Measurements from ENCODE around the gene UNC13D.

Gene UNC13D

DNA sequence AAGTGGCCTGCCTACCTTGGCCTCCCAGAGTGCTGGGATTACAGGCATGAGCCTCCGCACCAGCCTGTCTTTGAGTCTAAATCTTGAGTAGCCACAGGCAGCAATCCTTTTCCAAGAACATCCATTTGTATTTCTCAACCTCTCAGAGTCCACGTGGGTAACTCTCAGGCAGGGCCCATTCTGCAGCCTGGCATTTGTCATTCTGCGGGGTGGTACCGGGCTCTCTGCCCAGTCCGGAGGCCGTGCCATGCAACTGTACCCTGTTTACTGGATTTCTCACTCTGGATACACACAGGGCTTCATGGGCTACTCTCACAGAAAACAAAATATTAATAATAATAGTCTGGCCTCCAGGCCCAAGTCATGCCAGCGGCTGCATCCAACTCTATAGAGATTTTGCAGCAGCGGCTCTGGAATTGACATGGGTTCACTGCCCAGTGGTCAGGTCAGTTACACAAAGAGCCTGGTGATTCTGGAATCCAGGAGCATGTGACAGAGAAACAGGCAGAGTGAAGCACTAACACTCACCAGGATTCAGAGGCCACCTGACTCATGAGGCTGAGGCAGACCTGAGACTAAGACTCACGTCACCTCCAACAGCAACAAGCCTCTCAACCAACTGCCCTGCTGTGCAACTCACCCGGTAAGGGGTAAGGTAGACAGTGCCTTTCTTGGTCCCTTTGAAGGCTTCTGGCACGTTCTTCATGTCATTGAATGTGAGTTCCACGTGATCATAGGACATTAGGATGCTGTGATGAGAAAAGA lies 6.9 kb upstream of the UNC13D start:
- no peak for DNase-seq (ENCODE audit: low spot score)

DNA sequence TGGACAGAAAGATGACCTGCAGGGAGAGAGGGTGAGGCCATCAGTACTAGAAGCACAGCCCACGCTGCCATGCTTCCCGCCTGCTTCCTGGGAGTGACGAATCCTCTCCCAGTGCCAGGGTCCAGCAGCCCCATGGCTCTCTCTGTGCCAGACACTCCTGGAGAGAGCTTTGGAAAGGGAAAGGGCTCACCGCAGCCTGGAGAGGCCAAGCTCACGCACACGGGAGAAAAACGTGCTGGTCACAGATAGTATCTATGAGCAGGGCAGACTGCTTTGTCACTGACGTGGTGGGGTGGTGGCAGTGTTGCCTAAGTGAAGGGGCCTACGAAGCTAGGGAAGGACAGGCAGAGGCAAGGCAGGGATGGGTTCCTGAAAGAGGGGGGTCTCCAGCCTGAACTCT lies 5.5 kb upstream of the UNC13D start:
- DNase-seq (ENCODE audit: low spot score): no peak

DNA sequence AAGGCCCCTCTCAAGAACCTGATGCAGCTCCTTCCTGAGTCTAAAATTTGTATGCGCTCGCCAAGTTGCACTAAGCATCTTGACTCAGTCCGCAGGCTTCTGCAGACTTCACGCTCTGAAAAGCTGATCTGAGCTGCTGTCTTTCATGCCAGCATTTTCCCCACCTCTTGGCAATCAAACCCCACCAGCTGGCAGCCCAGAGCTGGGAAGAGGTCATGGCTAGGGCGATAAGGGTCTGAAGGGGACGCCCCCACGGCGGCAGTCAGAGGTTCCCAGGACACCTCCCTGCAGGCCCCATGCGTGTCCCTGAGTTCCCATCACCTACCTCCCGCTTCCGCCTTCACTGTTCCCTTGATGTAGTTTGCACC lies 5.1 kb upstream of the UNC13D start:
- no peak for DNase-seq (ENCODE audit: low spot score)

DNA sequence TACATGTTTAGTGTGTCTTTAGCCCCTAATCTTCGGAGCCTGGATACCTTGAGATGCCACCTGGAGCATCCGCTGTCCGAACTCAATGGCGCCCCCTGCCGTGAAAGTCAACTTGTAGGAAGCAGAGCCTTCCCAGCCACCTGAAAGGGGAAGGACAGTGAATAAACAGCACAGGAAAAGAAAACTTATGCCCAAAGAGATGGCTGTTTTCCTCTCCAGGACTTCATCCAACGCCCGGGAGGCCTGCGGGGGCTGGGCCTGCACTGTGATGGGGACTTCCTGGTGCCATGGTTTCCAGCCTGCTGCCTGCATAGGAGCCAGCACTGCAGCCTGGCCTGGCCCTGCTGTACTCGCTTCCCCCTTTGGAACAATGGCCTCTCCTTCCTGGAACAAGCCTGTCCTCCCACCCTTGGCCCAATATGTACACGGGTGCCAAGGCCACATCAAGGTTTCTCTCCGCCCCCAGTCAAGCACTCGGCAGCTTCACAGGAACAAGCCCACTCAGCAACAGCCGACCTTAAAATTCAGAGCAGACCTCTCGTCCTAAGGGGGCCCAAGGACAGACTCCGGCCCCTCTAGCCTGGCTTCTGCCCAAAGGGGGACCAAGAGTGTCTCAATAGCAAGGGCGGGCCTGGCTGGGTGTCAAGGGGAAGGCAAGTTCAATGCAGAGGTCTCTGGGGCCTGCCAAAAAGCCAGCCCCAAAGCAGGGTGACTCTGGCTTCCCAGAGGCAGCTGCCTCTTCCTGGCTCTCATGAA lies 4.5 kb upstream of the UNC13D start:
- DNase-seq (ENCODE audit: low spot score): peak; percentile 69

DNA sequence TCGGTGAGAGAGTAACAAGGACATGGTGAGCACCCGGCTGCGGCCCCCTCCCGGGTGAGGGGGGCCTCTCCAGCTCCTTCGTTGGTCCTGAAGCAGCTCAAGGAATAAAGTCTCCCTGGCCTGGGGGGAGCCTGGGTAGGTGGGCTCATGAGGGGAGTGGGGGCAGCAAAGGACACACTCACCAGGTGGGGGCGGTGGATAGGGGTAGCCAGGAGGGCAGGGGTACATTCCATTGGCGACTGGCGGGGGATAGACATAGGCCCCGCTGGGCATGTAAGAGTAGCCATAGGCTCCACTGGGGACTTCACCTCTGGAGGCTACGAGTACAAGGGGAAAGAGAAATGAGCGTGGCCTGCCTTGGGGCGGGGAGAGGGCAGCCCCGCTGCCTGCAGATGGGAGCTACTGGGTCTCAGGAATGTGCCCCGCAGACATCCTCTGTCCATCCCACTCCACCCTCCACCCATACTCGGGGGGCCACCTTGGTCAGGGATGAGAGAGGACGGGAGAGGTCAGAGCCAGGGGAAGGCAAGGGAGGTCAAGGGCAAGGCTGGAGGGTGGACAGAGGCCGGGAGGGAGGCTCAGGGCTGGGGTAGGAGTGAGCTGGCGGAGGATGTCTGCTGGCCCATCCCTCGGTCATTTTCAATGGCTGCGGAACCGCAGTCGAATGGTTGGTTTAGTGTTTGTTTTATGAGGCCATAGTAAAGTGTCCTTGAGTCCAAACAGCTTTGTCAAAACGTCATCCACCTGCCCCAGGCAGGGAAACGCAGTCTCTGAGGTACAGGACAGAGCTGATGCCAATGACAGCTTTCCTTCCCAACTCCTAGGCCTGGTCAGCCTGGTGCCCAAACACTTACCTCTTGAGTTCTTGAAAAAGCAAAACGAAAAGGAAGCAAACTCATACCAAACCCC lies 3.7 kb upstream of the UNC13D start:
- DNase-seq (ENCODE audit: low spot score): peak; percentile 61

DNA sequence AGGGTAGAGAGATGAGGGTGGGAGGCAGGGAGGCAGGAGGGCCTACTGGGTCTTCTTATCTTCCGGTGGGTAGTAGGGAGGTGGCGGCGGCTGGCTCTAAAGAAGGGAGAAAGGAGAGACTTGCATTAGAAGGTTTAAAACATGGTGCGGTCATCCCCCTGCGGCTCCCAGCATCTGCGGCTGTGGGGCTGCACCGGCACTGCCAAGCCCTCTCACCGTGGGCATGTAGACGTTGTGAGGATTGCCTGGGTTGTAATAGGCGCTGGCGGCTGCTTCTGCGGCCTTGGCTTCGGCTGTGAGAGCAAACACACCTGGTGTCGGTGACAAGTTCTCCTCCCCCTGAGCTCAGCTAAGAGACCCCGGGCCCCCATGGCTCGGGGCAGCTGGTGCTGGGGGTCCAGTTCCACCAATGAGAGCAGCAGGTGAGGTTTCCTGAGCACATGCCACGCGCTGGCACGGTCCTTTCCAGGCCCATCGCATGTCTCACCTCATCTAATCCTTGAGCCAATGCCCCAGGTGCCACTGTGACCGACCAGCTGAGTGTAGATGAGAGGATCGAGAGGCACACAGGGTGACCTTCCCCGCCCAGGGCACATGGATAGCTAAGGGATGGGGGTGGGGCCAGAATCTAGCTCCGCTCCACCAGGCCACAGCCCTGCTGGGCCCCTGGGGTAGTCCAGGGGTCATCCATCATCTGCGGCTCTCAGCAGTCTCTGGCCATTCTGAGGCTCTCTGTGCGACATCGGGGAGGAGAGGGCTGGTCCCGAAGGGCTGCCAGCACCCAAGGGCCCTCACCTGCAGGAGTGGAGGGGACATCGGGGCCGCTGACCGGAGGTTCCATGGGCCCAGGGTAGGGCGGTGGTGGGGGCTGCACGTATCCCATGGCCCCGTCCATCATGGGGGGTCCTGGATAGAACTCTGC lies 2.7 kb upstream of the UNC13D start:
- DNase-seq (ENCODE audit: low spot score): no peak

DNA sequence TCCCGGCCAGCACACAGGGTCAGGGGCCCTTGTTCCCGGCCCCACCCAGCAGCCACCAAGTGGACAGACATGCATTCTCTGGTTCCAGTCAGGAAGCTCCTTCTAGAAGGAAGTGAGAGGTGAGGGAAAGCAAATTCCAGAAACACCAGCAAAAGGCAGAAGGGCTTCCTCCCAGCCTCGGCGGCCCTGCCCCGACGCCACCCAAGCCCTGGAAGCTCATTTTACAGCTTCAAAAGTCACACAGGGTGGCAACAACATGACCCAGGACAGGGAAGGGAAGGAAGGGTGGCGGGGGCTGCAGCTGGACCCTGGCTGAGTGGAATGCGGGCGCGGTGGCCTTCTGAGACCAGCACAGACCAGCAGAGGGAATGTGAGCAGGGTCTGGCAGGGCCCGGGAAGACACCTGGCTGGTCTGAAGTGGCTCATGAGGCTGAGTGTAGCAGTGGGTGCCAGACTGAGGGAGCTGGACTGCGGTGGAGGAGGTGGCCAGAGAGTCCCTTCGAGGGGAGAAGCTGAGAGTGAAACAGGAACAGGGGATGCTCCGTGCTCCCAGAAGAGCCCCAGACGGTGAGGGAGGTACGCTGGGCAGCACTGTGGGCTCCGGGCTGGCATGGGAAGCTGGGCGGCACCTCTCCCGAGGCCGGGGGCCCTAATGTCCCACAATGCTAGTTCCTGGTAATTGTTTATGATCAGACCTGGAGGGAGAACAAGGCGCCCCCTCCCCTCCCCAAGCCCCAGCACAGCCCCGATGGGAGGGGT lies 1.9 kb upstream of the UNC13D start:
- DNase-seq (ENCODE audit: low spot score): peak; percentile 61

DNA sequence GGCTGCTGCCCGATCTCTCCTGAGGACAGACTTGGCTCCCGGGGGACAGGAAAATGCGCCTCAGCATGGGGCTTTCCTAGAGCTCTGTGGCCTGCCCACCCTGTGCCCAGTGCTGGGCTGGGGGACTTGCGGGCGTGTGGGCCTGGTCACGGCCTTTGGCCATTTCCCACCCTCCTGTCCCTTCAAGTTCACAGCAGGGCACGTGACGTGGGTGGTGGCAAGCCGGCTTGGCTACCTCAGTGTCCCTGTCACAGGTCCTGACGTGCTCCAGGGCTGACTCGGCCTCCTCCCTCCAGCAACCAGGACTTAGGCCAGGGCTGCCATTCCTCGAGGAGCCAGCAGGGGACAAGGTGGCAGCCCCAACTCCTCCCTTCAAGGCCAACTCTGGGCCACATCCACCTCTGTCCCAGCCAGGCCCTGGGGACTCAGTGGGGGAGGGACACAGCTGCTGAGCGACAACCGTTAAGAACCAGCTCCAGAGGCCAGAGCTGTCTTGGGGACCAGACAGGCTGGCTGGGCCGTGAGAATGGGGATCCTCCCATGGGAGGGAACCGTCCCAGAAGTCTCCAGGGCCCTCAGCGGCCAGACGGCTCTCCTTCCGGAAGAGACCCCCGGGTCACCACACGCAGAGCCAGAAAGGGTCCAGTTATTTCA lies 981 bp upstream of the UNC13D start:
- peak; percentile 67 for DNase-seq (ENCODE audit: low spot score)

DNA sequence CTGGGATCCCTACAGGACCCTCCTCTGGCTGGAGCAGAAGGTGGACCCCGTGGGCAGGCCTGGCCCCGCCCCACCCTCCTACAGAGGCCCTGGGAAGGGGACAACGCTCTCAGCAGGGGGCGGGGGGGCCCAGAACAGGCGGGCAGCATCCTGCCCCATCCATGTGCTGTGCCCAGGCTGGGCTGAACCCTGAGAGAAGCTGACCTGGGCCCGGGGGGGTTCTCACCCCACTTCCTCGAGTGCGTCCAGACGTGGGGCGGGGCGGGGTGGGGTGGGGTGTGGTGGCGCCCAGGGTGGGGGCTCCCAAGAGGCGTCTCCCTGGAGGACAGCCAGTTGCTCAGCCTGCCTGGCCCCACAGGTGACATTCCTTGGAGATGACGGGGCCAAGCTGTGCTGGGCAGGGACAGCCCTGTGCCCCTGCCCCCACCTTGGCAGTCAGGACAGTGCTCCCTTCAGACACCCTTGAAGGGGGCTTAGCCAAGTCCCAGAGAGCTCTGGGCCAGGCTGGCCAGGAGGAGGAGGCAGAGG lies 390 bp upstream of the UNC13D start:
- DNase-seq (ENCODE audit: low spot score): no peak

DNA sequence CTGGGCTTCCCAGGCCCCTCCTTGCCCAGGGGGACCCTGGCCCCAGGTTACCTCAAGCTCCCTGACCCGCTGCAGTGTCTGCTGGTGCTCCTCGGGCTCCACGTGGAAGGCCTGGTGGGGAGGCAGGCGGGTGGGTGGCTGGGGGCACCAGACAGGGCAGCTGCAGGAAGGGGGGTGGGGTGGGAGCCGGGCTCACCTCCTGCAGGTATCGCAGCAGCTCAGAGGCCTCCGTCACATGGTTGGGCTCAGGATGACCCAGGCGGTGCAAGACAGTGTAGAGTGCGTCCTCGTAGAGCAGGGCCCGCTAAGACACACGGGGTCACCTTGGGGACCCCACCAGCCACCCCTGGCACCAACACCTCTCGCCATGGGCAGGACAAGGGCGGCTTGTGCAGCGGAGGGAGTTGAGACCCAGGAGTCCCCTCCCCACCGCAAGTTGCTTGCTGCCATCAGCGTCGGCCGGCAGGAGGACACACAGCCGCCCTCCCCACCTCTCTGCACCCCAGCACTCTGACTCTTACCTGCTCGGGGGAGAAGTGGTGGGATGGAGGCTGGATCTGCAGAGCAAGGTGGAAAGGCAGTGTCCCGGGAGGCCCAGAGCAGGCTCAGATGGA lies 1.1 kb downstream of the UNC13D start:
- no peak for DNase-seq (ENCODE audit: low spot score)

DNA sequence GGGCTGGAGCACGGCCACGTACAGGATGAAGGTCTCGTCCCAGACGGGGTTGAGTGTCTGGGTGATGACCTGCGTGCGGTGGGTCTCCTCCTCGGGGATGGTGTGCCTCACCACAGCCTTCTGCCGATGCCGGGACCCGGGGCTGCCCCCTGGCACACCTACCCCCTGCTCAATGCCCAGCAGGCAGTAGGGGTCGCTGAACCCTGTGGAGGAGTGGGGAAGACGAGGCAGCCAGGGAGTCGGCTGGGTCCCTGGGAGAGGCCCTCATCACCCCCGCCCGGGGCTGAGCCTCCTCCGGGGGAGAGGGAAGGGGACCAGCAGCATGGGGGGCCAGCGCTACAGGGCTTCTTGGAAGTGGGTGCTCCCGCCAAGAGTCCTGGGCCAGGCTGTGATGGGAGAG lies 1.8 kb downstream of the UNC13D start:
- no peak for DNase-seq (ENCODE audit: low spot score)

DNA sequence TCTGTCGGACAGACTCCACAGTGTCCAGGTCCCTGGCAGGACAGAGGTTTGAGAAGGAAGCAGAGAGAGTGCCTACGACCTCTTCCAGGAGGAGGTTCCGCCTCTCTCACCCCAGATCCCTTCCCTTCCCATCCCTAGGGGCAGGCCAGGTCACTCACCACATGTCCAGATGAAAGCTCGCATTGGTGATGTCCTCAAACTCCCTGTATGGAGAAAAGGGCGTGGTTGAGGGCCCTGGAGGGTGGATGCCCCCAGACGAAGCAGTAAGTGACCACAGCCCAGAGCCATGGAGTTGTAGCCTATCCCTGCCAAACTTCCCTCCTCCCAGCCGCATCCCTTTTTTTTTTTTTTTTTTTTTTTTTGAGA lies 3.4 kb downstream of the UNC13D start:
- DNase-seq (ENCODE audit: low spot score): no peak

DNA sequence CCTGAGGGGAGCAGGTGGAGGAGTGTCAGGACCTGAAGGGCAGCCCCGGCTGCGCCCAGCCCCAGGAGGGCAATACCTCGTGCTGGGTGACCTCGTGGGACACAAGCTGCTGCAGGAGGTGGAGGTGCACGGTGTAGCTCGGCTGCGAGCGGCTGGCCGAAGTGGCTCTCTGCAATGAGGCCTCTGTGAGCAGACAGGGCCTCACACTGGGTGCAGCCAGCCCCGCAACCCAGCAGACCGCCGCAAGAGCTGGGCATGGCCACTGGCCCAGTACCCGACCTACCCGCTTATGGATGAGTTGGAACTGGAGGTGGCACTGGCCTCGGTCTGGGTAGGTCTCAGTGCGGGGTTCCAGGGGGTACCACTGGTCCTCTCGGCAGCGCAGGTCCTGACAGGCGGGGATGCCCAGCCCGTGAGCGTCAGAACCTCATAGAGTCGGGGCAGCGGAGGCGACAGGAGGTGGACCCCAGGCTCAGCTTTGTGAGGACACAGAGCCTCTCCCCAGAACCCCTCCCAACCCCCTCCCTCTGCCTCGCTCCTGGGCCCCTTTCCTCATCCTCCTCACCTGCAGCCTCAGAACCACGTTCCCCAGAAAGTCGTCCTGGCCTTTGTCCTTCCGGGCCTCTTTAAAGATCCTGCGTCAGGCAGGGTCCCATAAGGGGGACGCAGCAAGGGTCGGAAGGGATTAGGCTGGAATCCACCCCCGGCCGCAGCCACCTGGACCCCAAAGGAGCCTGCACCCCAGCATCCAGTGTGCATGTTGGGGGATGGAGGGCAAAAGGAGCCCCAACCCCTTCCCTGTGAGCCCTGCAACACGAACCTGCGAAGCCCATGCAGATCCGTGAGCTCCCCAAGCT lies 4.0 kb downstream of the UNC13D start:
- DNase-seq (ENCODE audit: low spot score): no peak

DNA sequence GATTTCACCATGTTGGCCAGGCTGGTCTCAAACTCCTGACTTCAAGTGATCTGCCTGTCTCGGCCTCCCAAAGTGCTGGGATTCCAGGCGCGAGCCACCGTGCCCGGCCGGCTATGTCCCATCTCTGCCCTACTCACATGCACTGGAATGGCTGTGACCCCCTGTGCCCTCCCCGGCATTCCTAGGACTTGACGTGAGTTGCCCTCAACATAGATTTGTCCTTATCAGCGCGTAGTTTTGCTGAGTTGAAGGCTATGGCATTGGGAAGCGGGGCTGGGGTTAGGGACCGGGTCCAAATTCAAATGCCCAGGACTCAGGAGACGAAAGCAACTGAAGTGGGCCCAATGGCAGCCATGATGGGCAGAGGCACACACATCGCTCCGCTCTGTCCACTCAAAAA lies 5.8 kb downstream of the UNC13D start:
- no peak for DNase-seq (ENCODE audit: low spot score)

DNA sequence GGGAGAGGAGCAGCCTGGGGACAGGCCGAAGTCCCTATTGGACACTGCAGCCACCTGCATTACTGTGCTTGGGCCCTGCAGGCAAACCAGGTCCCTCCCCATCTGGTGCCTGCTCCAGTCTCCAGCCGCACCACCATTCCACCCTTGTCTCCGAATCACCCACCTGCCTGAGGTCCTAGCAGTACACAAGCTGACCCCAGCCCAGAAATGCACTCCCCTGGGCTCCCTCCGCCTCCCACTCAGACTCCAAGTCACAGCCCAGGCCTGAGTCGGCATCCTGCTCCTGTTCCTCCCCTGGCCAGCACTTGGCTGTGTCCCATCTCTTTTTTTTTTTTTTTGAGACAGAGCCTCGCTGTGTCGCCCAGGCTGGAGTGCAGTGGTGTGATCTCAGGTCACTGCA lies 6.3 kb downstream of the UNC13D start:
- DNase-seq (ENCODE audit: low spot score): no peak

DNA sequence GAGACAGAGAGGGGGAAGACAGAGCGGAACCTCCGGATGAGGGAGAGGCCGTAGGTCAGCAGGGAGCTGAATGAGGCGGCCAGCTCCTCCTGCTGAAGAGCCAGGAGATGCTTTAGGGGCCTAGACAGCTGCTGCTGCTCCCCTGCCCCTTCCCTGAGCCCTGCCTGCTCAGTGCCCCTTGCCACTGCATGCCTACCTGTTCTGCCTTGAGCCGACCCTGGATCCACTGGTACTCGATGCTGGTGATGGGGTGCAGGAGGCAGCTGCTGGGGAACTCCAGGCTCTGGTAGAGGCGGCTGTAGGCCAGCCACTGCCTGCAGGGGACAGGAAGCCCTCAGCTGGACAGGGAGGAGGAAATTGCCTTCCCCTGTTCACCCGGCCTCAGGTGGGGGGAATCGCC lies 7.6 kb downstream of the UNC13D start:
- no peak for DNase-seq (ENCODE audit: low spot score)

DNA sequence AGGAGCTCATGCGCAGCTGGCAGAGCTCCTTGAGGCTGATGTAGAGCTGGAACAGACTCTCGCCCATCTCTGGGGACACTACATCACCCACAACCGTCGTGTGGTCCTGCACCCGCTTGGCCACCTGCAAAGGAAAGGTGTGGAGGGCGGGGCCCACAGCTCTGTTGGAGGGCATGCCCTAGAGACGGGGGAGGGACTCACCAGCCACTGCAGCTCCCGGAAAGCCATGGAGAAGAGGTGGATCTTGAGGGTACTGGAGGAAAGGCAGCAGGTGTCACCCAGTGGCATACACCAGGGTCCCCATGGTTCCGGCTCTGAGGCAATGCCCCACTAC lies 8.6 kb downstream of the UNC13D start:
- DNase-seq (ENCODE audit: low spot score): no peak

DNA sequence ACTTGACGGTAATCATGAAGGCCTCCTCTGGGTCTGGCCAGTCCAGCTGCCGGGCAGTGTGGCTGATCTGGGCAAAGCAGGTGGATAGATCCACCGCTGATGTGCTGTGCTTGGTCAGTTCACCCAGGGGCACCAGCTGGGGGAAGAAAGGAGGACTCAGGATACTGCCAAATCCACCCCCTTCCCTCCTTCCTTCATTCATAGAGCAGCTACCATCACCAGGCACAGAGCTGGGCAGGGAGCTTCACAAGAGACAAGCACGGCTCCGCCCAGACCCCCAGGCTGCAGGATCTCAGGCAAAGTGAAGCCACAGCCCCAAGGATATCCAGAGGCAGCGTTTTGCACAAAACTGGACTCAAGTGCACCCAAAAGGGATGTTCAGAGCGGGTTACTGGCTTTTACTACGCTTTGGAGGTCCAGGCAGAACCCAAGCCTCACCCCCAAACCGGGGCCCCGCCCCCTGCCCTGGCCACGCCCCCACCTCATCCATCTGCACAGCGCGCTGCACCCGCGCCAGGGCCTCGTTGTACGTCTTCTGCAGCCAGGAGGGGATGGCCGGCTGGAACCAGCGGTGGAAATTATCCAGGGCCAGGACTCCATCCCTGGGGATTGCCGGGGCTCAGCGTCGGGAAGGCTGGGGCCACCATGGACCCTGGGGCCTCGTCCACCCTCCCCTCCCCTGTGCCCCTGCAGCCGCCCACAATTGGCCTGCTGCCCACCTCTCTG lies 9.1 kb downstream of the UNC13D start:
- DNase-seq (ENCODE audit: low spot score): no peak
